DMS 273 (cell line): Measurements from ENCODE around the gene ZNF669.

ENCODE experiments used
- DNase-seq: peaks from one replicate; lab custom pipeline; 2025; ENCODE audit not compliant: unreplicated experiment; lab: John Stamatoyannopoulos, UW

The ZNF669 gene

DNA sequence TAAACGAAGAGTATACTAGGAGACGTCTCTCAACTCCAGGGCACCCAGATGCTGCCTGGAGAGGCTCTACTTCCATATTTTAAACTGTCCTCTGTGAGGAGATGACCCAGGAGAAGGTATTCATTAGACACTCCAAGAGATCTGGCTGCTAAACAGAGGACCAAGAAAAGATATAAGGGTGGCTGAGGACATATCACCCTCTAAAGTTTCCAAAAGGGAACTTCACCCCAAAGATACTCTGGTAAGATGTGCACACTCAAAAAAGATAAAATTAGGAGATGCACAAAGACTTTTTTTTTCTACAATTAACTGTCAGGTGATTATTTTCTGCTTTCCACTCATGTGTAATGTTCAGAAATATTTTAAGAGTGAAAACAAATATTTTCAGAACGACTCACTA lies 26.9 kb downstream of the ZNF669 start:
- DNase-seq: no peak

DNA sequence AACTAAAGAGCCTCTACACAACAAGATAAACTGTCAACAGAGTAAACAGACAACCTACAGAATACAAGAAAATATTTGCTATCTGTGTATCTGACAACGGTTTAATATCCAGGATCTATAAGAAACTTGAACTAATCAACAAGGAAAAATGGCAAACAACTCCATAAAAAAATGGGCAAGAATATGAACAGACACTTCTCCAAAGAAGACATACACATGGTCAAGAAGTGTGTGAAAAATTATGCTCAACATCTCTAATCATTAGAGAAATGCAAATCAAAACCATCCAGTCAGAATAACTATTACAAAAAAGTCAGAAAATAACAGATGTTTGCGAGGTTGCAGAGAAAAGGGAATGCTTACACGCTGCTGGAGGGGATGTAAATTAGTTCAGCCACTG lies 33.5 kb downstream of the ZNF669 start:
- no peak for DNase-seq

DNA sequence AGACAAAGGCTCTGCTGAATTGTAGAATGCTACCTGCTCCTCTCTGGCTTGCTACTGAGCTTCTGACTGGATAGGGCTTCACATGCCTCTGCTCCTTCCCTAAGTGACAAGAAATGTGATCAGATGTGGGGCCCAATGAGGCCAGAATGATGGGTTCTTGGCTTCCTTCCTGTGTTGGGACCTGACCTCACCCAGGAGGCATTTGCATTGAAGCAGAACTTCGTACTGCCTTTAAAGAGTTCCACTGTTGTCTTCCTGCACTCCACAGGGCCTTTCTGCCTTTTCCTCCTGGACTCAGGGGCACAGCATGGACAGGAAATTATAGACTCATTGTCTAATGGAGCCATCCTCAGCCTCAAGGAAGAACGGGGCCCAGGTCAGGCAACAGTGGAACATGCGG lies 39.9 kb downstream of the ZNF669 start:
- DNase-seq: no peak

DNA sequence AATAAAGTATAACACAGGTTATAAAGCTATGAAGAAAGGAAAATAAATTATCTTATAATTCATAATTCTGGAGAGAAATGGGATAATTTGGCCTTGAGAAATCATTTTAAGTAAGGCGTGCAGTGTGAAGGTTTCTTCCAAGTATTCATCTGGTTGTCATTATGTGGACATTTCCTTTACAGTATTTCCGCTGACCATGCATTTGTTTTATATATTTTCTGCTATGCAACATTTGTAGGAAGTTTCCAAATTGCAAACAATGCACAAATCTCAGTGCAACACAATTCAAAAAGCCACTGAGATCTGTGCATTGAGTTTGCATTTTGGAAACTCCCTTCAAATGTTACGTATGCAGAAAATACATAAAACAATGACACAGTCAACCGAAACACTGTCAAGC lies 43.4 kb downstream of the ZNF669 start:
- no peak for DNase-seq

DNA sequence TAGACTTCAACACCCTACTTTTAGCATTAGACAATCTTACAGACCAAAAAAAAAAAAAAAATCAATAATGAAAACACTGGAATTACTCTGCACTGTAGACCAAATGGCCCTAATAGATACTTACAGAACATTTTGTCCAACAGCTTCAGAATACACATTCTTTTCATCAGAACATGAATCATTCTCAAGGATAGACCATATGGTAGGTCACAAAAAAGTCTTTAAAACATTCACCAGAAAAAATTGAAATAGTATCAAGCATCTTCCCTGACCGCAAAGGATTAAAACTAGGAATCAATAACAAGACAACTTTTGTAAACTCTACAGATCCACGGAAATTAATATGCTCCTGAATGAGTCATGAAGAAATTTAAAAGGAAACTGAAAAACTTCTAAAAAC lies 48.1 kb downstream of the ZNF669 start:
- DNase-seq: no peak

DNA sequence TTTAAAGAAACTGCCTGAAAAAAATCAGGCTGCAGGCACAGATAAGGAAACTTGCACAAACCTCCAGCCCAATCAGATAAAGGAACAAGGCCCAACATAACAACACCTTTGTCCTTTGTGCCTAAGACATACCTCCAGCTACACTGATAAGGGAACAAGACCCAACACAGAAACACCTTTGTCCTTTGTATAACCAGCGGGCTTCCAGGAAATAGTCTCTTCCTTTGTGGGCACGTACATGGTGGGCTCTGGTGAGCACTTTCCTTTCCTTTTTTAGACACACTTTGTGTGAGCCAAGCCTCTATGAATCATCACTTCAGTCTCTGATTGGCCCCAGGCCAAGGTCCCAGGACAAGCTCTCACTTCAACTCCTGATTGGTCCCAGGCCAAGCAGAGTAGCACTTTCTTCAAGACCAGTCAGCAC lies 49.2 kb downstream of the ZNF669 start:
- no peak for DNase-seq
